ENCODE results near the gene USP20.
A peak's percentile ranks its signal among the peaks of the same experiment; 100 is the strongest.
"Not testable (repeated sequence)": the region's sequence is repeated elsewhere in the genome, so short reads cannot be mapped to it uniquely, and the experiment has no call there.

USP20 gene

GRCh38 chr9:129876815-129877214, 41.6 kb downstream of the USP20 start:
- DNase-seq, result no peak

- no peak for DNase-seq
Measured at GRCh38 chr9:129878291-129878690, 43.0 kb downstream of the USP20 start.

- DNase-seq, result peak in 1 of 2 donors; percentile 38
Measured at GRCh38 chr9:129879103-129879699, 43.9 kb downstream of the USP20 start.

GRCh38 chr9:129879991-129880653, 44.9 kb downstream of the USP20 start:
- DNase-seq, result no peak

- DNase-seq, result no peak
Measured at GRCh38 chr9:129880654-129881546, 45.6 kb downstream of the USP20 start.

- no peak for DNase-seq
Measured at GRCh38 chr9:129881547-129882324, 46.5 kb downstream of the USP20 start.

GRCh38 chr9:129884220-129885017, 49.2 kb downstream of the USP20 start:
- DNase-seq, result peak; percentile 95

- DNase-seq, result peak; percentile 50 to 56
Measured at GRCh38 chr9:129885018-129885669, 49.9 kb downstream of the USP20 start.

- peak; percentile 91 to 92 for DNase-seq
Measured at GRCh38 chr9:129885670-129886106, 50.4 kb downstream of the USP20 start.

GRCh38 chr9:129886226-129887174, 51.2 kb downstream of the USP20 start:
- DNase-seq, result peak; percentile 74 to 79

GRCh38 chr9:129887334-129888292, 52.4 kb downstream of the USP20 start:
- DNase-seq, result peak; percentile 85 to 88

- DNase-seq, result peak; percentile 94 to 95
Measured at GRCh38 chr9:129888293-129889121, 53.2 kb downstream of the USP20 start.

GRCh38 chr9:129889122-129889940, 54.1 kb downstream of the USP20 start:
- peak; percentile 32 to 48 for DNase-seq

- peak; percentile 73 to 82 for DNase-seq
Measured at GRCh38 chr9:129889941-129890717, 54.9 kb downstream of the USP20 start.

GRCh38 chr9:129890718-129891299, 55.6 kb downstream of the USP20 start:
- DNase-seq, result not testable (repeated sequence)

GRCh38 chr9:129891569-129891968, 56.3 kb downstream of the USP20 start:
- peak in 1 of 2 donors; percentile 55 for DNase-seq
